Fibroblast of skin of abdomen (primary cell): ENCODE results near the gene KLHL26.
A peak's percentile ranks its signal among the peaks of the same experiment; 100 is the strongest.

Source experiments
- DNase-seq: peaks from one replicate; pipeline ENCODE4 v3.0.0-alpha.2; 2013

The KLHL26 gene

DNA sequence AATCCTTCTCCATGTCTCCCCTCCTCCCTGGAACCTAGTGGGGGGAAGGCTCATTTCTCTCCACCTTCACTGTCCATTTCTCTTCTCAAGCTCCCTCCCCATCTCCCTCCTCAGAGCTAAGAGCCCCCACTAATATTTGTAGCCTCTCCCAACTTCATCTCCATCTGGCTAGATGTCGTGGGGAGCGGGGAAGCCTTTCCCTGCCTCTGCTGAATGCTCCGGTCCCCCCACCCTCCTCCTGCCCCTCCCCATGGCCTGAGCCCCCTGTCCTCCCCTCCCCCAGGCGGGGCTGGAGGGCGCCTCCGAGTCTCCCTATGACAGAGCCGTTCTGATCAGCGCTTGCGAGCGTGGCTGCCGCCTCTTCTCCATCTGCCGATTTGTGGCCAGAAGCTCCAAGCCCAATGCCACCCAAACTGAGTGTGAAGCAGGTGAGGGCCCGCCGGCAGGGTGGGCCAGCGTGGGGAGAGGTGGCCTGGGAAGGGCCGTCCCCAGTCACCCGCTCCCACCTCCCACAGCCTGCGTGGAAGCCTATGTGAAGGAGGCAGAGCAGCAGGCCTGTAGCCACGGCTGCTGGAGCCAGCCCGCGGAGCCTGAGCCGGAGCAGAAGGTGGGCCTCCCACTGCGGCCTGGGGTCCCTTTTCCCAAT lies 23.1 kb upstream of the KLHL26 start:
- no peak for DNase-seq

DNA sequence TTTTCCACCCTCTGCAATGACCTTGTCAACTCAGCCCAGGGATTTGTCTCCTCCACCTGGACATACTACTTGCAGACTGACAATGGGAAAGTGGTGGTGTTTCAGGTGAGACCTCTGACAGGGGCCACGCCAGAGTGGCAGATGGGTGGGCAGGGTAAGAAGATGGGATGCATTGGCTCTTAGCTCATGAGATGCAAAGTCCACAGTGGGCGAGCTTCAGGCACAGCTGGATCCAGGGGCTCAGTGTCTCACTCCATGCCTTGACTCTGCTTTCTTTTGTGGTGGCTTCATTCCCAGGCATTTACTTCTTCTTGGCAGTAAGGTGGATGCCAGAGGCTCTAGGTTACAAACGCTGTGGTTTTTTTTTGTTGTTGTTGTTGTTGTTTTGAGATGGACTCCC lies 20.8 kb upstream of the KLHL26 start:
- DNase-seq: no peak

DNA sequence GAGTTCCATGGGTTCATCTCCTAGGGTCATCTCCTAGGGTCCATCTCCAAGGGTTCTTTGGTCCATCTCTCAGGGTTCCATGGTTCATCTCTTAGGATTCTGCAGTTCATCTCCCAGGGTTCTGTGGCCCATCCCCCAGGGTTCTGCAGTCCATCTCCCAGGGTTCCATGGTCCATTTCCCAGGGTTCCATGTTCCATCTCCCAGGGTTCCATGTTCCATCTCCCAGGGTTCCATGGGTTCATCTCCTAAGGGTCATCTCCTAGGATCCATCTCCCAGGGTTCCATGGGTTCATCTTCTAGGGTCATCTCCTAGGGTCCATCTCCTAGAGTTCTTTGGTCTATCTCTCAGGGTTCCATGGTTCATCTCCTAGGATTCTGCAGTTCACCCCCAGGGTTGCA lies 19.3 kb upstream of the KLHL26 start:
- DNase-seq: no peak

DNA sequence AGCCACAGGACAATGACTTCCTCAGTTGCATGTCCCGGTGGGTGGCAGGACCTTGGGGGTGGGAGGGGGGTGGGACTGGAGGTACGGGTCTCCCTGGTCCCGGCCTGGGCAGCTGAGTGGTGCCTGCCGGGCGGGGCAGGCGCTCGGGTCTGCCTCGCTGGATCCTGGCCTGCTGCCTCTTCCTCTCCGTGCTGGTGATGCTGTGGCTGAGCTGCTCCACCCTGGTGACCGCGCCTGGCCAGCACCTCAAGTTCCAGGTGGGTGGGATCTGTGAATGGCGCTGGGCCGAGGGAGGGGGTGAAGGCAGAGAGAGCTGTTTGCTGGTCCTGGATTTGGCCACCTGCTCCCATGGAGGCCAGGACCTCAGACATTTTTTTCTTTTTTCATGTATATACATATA lies 18.6 kb upstream of the KLHL26 start:
- no peak for DNase-seq

DNA sequence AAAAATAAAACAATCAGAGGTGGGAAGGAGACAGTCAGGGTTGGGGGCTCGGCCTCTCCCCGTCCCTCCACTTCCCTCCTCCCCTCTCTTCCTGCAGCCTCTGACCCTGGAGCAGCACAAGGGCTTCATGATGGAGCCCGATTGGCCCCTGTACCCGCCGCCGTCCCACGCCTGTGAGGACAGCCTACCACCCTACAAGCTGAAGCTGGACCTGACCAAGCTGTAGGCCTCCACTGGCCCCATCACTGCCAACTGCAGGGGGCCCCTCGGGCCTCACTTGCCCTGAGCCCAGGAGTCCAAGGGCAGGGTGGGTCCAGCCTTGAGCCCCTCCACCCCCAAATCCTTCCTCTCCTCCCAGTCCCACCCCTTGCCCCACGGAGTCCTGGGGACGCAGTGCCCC lies 16.5 kb upstream of the KLHL26 start:
- no peak for DNase-seq

DNA sequence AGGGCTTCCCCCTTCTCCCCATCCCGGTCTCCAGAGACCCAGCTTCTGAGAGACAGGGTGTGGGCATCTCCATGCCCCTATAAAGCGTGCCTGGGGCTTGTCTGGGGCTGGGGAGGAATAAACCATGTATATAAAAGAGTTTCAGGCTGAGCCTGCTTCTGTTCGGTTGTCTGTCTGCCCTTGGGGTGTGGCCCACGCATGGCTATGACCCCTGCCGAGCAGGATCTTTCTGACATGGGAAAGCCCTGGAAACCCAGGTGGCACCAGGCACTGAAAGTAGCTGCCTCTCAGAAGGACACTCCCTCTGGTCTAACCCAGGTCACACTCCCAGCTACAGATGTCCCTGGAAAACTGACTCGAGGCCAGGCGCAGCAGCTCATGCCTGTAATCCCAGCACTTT lies 15.9 kb upstream of the KLHL26 start:
- no peak for DNase-seq

DNA sequence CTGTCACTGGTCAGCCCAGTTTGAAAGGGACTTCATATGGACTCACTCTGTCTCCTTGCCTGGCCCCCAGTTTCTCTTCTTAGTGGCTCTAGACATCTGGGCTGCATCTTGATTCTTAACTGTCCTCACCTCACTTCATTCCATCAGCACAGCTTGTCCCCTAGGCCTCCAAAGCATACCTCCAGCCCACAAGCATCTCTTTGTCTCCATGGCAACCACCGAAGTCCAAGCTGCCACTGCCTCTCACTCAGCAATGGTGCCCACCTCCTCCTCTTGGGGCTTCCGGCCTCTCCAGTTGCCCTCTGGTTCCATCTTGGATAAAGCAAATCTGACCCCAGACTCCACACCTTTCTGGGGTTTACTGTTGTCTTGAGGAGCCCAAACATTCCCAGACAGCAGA lies 9.9 kb upstream of the KLHL26 start:
- DNase-seq: peak; percentile 16

DNA sequence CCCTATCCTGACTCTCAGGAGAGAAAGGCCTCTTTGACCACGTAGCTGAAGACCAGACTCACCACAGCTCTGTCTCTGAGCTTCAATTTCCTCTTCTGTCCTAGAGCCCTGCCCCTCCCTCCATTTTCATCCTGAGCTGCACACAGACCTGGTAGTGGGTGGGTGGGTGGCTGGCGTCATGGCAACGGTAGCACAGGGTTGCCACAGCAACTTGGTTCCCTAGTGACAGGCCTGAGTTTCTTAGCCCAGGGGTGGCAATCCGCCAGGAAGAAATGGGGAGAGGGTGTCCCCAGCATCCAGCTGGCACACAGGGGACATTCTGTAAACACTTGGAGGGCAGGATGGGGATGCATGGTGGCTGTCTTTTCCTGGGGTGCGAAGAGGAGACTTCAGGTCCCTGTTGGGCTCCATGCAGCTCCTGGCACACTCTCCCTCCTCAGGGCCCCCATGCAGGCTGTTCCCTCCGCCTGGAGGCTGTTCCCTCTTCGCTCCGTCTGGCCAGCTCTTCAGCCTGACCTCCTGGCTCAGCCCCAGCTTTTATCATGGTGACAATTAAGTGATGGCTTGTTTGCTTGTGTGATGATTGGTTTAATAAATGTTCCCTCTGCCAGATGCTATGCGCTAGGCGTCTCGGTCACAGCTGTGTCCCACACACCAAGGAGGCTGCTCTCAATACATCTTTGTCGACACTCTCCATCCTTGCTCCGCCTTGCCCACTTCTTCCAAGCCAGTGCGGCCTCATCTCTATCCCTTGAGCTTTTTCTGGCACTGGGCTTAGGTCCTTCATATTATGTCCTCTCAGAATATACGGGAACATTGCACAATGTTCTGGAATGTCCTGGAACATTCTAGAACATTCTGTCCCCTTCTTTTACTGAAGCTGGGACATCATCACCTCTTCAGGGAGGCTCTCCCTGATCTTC lies 7.4 kb upstream of the KLHL26 start:
- no peak for DNase-seq

DNA sequence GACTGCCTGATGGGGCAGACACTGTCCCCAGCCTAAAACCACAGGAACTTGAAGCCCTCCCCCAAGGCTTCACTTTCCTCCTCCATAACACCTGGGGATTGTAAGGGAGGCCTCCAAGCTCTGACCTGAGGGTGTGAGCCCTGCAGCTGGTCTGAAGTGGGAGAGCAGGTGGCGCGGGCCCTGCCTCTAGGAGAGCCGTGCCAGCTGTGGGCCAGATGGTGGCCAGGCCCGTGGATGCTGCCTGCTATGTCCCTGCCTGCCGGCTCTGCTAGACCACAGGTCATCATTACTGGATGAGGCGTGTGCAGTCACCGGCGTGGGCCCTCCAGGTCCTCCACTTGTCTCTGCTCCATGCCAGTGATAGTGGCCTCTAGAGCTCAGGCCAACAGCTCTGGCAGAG lies 3.5 kb upstream of the KLHL26 start:
- no peak for DNase-seq

DNA sequence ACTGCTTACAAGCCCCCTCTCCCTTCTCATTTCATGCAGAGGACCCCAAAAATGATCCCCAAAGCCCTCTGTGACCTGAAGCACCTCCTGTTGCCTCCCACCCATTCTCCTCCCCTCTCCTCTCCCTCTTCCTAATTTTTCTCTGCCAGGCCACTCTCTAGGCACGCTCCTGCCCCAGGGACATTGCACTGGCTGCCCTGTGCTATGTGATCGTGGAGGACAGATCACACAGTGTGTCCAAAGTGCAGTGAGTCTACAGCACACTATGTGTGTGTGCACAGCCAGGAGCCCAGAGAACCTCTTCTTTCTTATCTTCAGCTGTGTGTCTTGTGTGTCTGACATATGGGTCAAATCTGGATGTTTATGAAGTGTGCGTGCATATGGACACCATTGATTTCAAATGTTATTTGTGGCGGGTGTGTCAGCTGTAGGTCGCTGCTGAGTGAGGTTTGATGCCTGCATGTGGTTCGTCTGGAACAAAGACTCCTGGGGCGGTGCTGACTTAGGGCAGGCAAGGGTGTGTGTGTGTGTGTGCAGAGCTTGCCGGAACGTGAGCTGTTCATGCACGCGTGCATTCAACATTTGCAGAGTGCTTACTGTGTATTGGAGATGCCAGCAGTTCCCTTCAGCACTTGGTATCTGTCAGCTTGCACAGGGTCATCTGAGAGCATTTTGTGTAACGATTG lies 2.1 kb upstream of the KLHL26 start:
- peak; percentile 17 for DNase-seq

DNA sequence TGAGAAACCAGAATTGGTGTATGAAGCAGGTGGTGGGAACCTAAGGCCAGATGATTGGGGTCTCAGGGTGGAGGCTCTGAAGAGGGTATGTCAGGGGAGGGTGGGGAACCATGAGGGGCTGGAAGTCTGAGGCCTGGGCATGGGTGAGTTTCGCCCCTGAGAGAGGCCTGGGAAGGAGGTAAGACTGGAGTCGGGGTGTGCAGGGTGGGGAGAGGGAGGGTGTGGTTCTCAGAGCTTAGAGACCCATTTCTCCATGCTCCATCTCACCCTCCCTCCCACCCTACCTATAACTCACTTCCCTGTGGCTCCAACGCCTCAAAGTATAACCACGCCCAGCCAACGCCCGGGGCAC lies 1.0 kb upstream of the KLHL26 start:
- DNase-seq: no peak

DNA sequence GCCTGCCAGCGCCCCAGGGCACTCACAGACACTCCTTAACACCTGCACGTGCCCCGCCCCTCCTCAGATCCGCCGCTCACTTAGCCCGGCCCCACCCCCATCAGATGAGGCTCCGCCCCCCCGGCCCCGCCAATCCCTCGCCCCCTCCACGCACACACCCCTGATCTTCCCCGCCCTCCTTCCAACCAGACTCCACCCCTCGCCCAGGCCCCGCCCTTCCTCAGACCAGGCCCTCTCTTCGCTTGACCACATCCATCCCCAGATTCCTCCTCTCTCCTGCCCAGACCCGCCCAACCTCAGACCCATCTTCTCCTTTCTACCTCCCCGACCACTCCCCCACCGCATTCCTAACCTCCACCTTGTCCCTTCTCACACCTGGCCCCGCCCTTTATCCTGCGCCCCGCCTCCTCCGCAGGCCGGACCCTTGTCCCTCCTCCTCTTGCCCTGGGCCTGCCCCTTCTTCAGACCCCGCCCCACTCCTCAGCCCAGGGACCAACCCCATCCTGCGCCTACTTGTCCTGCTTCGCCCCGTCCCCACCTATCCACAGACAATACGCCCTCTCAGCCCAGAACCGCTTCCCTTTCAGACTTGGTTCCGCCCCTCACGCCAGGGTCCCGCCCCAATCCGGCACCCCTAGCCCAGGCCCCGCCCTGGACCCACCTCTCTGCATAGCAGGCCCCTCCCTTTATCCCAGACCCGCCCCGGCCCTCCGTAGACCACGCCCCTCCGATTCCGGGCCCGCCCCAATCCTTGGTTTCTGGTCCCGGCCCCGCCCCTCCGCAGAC lies 452 bp upstream of the KLHL26 start:
- peak; percentile 93 for DNase-seq

DNA sequence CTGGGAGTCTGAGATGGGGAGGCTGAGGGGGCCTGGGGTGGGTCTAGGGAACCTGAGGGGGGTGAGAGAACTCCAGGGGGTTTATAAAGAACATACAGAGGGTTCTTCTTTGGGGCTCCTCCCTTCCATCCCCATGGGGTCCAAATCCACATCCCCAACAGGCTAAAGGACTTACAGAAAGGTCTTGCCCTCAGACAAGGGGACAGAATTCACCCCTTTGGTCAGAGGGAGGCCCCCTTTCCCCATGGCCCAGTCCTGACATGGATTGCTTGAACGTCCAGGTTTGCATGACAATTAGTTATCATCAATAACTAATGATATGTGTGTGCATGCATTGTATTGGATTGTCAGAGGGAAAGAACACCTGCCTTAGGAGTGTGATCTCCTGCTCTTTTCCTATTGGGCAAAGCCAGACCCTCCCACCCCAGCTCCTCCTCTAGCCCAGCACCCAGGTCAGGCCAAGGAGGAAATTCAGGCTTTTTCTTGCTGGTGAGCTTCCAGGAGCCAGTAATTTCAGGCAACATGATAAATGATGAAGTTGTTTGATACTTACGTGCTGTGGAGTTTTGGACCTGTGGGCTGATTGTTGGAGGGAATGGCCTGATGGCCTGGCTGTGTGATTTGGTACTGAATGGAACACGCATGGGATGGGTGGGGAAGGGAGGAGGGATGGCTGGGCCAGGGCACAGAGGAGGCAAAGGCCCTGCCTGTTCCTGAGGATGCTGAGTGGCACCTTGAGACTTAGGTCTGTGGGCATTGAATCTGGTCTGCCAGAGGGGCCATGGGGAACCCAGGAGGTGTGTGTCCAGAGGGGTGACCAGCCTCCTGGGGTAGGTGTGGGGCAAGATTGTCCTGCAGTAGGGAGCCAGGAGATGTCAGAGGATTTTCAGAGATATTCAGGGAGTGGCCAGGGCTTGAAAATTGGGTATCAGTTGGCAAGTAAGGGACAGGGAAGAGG lies 1.1 kb downstream of the KLHL26 start:
- DNase-seq: no peak

DNA sequence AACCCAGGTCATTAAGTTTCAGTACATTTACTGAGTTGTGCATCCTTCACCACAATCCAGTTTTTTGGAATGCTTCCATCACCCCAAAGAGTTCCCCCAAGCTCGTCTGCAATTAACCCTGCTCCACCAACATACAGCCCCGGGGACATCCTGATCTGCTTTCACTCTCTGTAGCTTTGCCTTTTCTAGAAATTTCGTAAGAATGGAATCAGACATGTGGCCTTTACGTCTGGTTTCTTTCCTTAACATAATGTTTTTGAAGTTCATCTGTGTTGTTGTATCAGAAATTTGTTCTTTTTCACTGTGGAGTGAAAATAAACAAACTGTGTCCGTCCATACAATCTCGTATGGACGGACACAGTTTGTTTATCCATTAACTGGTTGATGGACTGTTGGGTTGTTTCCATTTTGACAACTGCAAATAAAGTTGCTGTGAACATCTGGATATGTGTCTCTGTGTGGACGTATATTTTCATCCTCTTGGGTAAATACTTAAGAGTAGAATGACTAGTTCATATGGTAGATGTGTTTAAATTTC lies 2.9 kb downstream of the KLHL26 start:
- no peak for DNase-seq

DNA sequence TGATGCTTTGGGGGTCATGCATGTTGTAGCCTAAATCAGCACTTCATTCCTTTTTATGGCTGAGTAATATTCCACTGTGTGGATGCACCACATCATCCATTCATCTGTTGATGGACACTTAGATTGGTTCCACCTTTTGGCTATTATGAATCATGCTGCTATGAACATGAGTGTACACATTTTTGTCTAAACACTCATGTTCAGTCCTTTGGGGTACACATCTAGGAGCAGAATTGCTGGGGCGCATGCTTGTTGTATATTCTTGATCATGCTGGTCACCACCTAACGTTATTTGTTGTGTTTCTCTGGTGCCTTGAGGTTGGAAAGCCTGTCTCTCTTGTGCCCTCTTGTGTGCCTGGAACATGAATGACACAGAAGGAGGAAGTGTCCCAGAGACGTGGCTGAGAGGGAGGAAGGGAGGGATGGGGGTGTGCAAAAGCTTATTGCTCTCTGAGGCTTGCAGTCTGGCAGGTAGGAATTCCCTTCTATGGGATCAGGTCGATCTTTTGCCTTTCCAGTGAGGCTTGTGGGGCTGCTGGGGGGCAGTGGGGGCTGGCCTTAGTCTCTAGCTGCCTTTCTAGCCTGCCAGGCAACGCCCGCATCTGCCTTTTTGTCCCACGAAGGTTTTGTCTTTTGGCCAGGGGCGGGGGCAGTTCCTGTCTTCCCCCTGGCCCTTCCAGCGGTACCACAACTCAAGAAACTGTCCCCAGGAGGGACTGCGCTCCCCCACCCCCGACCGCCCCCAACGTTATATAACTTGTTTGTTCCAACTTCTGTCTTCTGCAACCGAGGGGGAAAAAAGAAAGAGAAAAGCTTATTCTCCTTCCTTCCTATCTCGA lies 7.6 kb downstream of the KLHL26 start:
- DNase-seq: no peak

DNA sequence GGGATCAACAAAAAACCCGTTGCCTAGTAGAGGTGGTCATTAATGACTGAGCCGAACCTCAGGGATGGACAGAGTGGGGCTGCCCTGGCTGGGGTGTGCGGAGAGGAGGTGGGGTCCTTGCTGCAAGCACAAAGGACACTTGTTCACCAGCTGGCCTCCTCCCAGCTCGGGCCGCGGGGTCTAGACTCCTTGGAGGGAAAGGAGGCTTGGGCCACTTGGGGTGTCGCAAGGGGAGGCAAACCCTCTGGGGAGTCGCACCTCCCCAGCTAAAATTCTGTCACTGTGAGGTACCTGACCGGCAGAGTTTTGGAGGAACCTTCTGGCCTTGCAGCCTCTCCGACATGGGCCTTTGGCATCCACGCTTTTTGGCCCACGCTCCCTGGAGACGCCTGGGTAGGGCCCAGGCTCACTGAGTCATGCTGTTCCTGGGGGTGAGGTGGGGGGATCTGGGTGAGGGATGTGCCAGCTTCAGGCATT lies 8.2 kb downstream of the KLHL26 start:
- no peak for DNase-seq

DNA sequence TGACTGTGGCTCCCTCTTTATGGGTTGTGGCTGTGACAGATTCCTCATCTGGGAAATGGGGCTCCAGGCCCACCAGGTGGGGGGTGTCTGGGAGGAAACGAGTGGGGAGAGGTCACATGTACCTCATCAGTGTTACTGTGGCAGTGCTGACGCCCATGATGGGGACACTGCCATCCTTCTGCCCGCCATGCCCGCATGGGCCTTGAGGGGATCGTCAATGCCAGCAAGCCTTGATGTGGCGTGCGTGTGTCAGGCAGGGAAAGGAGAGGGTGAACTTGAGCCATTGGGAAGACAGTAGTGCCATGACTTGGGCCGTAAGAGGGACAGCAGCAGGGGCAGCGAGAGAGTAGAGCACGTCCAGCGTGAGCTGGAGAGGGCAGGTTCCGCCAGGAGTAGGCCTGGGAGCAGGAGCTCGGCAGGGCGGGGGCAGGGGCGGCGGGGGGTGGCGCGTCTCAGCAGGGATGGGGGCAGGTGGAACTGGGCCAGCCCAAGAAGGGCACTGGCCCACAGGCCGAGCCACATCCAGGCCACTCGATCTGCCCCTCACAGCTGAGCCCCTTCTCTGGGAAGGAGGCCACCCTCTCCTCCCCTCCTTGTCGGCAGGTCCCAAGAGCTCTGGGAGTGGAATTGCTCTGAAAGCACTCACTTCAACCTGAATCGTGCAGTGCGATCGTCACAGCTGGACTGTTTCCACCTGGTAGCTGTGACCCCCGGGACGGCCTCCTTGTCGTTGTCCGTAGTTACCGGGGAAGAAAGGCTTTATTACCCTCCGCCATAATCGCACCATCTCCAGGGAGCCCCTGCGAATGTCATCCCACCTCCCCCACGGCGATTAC lies 9.9 kb downstream of the KLHL26 start:
- DNase-seq: no peak

DNA sequence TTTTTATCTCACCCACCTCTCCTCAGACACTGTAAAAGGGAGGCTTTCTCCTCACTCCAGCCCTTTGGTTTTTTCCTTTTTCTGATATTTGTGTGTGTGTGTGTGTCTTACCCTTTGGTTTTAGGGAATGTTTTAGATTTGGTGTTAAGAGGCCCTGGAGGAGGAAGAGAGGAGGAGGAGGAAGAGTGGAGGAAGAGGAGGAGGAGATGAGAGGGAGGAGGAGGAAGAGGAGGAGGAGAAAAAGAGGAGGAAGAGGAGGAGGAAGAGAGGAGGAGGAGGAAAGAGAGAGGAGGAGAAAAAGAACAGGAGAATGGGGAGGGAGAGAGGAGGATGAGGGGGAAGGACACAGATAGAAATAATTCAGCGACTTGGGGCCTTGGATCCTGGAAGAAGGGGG lies 10.5 kb downstream of the KLHL26 start:
- no peak for DNase-seq

DNA sequence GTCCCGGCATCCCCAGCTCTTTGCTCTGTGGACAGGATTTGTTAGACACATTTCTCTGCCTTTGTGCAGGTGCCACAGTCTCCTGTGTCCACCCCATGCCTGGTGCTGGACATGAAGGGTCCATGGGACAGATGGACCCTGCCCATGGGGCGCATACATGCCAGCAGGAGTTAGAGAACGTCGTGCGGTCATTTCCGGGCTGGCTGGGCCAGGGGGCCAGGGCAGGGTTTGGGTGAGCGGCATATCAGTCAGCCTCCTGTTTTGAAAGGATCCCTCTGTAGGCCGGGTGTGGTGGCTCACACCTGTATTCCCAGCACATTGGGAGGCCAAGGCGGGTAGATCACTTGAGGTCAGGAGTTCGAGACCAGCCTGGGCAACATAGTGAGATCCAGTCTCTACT lies 11.0 kb downstream of the KLHL26 start:
- DNase-seq: no peak

DNA sequence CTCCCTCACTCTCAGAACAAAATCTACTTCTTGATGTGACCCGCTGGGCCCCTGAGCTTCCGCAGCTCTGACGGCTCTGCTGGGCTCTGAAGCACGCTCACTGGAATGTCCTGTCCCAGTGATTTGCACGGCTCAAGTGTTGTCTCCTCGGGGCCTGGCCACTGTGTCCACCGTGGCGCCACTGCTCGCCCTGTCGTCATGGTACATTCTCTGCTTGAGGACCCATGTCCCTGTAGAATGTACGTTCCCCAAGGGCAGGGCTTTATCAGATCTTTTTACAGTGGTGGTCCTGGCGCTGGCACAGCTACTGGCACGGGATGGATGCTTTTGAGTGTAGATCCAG lies 12.1 kb downstream of the KLHL26 start:
- DNase-seq: no peak
